Raji (cell line): ENCODE measurements around the gene MMP28.

Experiments
- POLR2A ChIP-seq: IDR thresholded peaks from 2 replicates; pipeline ENCODE4 v1.6.1; 2011; ENCODE audit warnings: low read depth, low read length, control low read depth; ENCODE audit not compliant: insufficient read depth

MMP28 gene

DNA sequence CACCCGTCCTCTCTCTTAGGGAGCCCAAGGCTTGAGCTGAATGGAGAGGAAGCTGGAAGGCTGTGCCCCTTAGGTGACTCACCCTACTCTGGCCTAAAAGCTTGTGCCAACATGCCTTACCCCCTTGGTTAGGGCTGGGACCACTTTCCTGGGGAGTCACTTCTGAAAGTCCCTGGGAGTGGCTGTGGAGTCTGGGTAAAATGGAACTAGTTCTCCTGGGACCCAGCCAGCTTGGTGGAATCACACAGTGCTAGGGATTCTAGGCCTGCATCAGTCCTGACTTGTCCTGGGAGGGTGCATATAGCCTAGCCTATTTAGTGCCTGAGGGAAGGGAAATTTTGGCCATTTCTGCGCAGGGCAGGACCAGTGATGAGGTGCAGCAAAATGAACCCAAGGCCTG lies 10.5 kb downstream of the MMP28 start:
- TF ChIP-seq POLR2A: no peak

DNA sequence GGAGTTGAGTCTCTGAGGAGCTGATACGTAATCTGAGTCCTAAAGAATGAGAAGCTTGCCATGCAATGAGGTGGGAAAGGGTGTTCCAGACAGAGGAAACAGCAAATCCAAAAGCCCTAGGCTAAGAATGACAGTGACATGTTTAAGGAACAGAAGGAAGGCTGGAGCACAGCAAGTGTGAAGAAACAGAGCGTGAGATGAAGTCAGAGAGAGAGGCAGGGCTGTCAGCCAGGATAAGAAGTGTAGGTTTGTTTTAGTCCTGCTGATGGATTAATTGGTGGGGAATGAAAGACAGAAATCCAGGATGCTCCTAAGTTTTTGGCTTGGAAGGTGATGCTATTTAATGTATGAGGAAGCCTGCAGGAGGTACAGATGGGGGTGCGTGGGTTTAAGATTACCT lies 14.5 kb downstream of the MMP28 start:
- no peak for TF ChIP-seq POLR2A

DNA sequence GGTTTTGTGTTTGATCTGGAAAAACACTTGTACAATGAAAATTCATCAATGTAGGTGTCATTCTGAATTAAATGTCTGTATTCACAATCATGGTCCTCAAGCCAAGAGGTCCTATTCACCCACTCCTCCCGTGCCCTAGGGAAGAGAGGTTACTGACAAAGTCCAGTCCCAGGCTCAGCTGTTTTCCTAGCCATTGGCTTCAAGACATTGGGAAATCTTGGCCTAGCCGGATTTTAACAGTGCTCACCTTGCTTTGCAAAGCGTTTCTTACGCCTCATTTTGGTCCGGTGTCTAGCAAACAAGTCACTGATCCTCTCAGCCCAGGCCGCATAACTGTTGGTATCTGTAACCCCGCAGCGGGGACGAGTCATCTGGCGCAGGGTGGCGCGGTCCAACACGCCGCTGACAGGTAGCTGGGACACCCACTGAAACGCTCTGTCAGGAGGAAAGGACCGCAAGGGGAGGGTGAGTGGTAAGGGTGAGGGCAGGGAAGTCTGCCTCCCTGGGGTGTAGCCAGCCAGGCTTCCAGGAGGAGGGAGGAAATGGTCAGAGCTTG lies 16.7 kb downstream of the MMP28 start:
- no peak for TF ChIP-seq POLR2A

DNA sequence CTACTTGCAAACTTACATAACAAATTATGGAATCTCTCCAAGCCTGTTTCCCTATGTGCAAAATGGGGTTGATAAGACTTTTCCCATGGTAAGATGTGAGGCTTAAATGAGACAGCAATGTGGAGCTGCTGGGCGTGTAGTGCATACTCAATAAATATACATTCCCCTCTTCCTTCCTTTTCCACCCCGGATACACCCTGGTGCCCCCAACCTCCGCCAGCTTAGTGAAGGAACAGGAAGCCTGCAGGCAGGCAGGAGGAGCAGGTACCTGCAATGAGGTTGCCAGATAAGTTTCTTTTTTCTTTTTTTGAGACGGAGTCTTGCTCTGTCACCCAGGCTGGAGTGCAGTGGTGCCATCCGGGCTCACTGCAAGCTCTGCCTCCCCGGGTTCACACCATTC lies 19.9 kb downstream of the MMP28 start:
- no peak for TF ChIP-seq POLR2A

DNA sequence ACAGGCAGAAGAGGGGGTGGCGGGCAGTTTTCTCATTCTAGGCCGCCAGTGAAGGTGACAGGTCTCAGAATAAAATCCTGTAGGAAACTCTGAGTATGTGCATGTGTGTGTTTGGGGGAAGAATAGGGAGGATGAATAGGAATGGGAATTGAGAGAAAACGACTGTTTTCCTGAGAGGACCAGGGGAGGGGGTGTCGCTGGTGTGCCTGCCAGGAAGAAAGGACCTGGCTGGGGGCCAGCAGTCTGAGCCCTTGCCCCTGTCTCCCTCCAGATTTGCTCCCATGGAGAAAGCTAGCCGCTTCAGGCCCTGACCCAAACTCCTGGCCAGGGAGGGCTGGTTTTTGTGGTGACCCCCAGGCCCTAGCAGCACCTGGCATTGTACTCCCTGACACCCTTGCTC lies 20.4 kb downstream of the MMP28 start:
- TF ChIP-seq POLR2A: no peak

DNA sequence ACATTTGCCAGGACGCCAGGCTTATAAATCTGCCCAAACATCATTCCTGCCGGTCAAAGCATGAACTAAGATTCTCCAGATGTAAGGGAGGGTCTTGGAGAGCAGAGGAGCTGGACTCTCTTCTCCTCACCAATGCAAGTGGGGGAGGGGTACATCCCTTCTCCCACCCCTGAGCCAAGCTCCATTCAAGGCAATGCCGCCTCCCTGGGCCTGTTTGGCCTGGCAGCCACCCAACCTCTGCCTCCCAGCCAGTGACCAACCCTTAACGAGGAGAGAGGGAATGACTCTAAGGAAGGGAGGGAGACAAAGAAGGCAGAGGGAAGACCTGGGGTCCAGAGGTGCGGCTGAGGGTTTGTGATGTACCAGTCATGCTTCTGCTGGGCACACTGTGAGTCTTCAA lies 20.9 kb downstream of the MMP28 start:
- no peak for TF ChIP-seq POLR2A

DNA sequence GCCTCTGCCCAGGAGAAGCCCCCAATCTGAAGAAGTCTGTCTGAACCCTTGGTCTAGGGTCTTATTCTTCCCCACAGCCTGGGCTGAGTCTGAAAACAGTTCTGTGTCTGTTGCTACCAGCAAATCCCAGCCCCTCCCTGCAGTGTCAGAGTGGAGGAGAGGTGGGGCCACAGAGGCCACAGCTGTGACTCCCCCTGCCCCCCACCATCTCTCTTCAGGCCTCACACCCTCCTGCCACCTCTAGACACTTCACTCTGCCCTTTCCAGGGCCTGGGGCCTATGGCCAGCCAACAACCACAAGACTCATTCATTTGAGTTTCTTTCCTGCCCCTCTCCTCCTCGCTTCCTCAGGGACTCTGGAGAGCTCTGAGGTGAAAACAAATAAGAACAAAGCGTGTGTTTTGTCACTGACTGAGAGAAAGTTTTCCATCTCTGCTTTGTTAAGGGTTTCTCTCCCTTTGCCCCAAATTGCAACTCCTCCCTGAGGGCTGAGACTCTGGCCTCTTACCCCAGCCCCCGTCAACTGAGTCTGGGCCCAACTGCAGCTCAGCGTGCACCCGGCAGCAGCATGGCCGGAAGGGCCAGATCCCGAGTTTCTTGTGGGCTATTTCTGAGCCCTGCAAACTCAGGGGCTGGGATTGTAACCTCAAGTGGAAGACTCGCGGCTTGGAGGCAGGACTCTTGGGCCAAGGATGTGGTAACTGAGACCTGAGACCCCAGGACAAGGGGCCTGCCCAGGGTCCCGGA lies 21.6 kb downstream of the MMP28 start:
- no peak for TF ChIP-seq POLR2A

DNA sequence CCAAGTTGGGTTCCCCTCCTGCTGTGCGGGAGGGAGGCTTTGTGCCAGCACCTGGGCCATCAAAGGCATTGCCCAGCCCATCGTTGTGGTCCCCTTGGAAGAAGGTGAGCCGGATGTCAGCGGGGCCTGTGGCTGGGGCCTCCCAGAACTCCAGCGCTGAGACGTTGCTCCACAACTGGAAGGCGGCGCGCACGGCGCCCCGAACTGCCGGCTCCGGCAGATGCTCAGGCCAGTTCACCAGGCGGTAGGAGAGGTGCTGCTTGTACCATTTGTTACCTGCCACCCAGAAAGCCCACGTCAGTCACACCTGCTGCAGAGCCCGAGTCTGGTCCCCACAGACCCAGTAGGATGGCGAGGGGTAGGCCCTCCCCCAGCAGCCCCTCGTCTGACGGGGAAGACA lies 22.3 kb downstream of the MMP28 start:
- TF ChIP-seq POLR2A: no peak

DNA sequence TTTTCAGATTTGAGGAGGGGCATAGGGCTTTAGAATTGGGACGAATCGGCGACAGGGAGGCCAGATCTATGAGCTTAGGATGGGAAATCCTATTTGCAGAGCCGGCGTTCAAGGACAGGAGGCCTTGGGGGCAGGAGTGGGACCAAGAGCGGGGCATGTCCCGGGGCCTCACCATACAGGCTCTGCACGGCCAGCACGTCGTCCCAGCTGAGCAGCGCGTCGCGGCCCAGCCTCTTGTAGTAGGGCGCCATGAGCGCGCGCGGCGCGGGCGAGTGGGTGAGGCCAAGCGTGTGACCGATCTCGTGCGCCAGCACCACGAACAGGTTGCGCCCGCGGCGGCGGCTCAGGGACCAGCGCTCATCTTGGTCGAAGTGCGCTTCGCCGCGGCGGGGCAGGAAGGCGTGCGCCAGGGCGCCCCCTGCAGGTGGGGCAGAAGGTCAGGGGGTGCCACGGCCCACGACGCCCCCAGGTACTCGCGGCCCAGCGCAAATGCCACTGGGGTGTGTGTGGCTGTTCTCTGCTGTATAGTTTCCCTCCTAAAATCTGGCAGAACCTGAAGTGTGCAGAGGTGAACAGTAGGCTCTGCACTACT lies 25.4 kb downstream of the MMP28 start:
- TF ChIP-seq POLR2A: no peak

DNA sequence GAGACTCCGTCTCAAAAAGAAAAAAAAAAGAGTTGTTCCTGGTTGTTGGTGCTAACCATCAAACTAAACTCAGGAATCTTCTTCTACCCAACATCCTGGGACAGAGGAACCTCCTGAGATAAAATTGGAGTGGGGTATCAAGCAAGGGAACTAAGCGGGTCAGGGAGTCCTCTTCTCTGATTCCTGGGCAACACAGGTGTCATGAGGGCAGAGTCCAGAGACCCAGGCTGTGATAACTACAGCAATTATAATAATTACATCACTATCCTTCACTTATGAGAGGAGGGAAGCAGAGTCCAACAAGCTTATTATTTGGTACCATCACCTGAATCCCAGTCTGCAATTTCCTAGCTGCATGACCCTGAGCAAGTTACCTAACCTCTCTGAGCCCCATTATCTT lies 26.6 kb downstream of the MMP28 start:
- TF ChIP-seq POLR2A: no peak

DNA sequence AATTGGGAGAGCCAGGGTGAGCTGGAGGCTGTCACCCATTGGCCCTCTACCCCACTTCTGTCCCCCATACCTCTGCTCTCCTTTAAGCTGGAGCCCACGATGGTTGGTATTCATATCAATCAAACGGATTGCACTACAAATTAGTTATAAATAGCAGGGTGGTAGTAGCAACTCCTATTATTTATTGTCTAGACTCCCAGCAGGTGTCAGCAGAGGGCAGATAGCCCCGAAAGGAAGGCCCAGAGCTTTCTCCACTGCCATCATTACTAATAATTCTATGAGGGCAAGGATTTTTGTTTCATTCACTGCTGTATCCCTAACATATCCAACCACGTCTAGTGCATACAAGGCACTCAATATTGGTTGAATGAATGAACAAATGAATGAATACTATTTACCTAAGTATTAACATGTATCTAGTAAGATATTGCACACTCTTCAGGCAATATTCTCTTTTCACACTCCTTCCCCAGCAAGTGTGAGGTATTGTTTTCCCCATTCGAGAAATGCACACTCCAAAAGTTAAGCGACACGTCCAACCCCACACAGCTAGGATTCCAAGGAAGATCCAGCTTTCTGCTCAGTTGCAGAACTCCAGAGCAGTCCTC lies 28.4 kb downstream of the MMP28 start:
- no peak for TF ChIP-seq POLR2A

DNA sequence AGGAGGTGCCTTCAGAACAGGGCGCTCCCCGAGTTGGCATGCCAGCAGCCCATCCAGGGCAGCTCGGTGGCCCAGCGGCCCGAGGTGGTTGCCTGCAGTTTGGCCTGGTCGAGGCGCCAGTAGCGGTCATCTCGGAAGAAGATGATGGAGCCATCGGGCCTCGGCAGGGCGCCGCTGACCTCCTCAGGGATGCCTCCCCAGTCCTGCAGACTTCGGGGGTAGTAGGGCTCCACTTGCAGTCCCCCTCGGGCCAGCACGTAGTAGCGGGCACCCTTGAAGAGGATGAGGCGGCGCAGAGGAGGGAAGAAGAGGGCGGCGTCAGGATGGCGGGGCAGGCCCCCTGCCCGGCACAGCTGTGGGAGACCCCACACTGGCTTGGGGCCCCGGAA lies 29.0 kb downstream of the MMP28 start:
- no peak for TF ChIP-seq POLR2A

DNA sequence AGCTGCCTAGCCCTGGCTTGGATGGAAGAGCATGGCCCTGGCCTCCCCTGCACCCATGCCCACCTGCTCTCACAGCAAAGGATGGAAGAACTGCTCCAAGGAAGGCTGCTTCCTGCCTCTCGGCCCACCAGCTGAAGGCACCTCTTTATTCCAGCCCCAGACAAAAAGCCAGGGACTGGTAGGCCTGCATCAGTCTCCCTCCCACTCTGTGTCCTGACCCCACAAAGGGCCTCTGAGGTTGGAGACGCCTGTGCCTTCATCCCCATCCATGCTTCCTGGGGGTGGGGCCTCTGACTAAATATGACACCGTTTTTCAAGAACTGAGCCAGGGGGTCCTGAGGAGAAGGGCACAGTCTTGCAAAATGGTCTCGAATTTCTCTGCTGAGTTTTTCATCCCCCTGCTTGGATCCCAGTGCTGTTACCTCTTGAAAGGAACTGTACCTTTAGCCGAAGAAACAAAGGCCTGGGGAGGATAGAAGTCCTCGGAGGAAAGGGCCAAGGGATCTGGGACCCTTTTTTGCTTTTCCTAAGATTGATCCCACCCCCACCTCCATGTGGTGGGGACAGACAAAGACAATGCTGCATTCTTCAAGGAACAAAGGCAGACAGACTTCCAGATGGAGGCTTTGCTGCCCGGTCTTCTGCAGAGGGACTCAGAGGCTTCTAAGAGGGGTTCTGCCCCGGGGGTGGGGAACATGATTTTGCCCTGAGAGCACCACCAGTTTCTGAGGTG lies 29.5 kb downstream of the MMP28 start:
- no peak for TF ChIP-seq POLR2A

DNA sequence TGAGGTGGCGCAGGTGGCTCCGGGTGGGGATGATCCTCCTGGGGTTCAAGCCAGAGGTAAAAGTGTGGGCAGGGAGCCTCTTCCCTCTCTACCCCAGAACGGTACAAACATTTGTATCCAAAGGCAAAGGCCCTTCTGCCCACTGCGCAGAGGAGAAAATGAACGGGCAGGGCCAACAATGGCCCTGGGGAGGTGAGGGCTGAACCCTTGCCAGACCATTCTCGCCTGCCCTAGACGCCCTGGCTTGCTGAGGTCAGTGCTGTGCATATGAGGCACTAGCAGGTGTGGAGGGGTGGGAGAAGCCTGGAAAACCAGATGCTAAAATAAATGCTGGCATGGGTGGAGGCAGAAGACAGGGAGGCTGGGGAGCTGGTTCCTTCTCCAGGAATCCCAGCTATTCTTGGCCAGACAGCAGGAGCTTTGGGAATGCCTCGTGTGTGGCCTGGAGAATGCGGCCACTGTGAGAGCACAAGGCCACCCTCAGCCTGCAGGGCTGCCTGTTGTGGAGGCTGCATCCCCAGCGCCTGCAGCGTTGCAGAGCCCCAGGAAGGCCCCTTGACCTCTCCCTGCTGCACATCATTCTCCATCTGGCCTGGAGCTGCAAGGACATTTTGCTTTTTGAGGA lies 30.2 kb downstream of the MMP28 start:
- TF ChIP-seq POLR2A: no peak
